Hepatocyte (in vitro differentiated cells): Measurements from ENCODE around the gene MYLK2.

Experiments used
- CTCF ChIP-seq: fragments of 200-600 bp; sonication (generic); IDR thresholded peaks from 2 replicates; pipeline ENCODE4 v1.5.1; 2016; ENCODE audit warnings: antibody characterized with exemption, mild to moderate bottlenecking; ENCODE audit not compliant: poor library complexity
- EZH2 ChIP-seq: fragments of 200-600 bp; sonication (generic); IDR thresholded peaks from 2 replicates; pipeline ENCODE4 v1.6.1; 2016; ENCODE audit warnings: antibody characterized with exemption, mild to moderate bottlenecking, borderline replicate concordance

- TF ChIP-seq CTCF (no peak), EZH2 (no peak)
Measured at GRCh38 chr20:31846793-31847138, 27.6 kb downstream of the MYLK2 start.
